ENCODE results near the gene S100A2.

DNA sequence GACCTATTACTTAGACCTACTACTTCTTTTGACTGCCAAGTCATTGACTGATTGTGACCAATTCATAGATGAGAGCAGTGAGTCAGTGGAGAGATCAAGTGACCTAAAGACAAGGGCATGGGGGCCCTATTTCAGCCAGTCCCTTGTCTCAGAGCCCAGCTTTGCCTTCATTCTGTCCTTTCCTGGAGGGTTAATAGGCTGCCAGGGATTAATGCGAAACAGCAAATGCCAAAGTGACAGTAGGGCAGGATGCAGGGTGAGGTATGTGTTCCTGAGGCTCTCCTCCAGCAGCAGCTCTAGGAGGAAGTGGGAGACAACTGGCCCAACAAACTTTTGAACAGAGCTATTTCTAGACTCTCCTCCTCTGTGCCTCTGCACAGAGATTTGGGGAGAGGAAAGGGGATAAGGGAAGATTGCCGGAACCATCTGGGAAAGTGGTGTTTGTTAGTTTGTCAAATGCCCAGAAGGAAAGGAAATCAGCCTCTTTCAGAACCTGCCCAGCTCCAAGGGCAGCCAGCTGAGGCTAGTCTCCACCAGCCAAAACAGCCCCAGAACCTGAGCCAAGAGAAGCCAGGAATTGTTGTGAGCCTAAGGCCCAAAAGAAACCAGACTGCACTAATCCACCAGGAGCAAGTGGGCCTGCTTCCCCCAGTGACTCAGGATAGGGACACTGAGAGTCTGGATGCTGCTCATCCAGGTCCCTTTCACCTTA lies 11.7 kb downstream of the S100A2 start:
- TF ChIP-seq, protein P1, sequence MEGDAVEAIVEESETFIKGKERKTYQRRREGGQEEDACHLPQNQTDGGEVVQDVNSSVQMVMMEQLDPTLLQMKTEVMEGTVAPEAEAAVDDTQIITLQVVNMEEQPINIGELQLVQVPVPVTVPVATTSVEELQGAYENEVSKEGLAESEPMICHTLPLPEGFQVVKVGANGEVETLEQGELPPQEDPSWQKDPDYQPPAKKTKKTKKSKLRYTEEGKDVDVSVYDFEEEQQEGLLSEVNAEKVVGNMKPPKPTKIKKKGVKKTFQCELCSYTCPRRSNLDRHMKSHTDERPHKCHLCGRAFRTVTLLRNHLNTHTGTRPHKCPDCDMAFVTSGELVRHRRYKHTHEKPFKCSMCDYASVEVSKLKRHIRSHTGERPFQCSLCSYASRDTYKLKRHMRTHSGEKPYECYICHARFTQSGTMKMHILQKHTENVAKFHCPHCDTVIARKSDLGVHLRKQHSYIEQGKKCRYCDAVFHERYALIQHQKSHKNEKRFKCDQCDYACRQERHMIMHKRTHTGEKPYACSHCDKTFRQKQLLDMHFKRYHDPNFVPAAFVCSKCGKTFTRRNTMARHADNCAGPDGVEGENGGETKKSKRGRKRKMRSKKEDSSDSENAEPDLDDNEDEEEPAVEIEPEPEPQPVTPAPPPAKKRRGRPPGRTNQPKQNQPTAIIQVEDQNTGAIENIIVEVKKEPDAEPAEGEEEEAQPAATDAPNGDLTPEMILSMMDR (IDR thresholded peaks at IDR 0.05): no peak
- no peak for TF ChIP-seq POLR2A (IDR thresholded peaks at IDR 0.05)

Data from right lobe of liver (tissue), 4 donors.